ENCODE measurements around the gene DPH2.

Gene DPH2

GRCh38 chr1:44010935-44011471 is 41.2 kb downstream of the DPH2 start:
- DNase-seq, result no peak

GRCh38 chr1:44012404-44012803 is 42.6 kb downstream of the DPH2 start:
- DNase-seq, result no peak

DNA sequence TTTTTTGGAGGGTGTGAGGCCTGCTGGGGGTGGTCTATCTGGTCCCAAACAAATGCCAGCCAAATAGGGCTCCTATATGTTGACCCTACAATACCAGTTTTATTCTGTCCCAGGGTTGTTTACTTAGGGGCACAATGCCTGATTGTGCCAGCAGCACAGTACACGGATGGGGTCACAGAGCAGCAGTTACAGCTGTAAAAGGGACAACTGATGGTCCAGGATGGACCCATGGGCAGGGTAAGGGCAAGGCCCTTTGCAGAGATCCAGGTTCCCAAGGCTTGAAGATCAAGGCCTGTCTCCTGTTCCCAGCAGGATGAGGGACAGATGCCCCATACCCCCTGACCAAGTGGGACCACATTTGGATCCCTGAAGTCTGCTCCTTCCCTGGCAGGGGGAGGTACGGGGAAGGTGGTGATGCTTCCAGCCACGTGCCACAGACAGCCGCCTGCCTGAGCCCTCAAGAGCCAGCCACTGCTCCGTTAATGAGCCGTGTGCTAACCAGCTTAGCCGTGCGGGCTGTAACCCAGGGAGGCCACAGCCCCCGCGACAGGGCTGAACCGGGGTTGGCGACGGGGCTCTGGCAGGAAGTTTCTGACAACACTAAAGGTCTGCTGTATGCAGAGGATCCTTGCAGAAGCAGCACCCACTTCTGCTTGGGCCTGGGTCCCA is 43.3 kb downstream of the DPH2 start:
- peak; percentile 19 for DNase-seq

DNA sequence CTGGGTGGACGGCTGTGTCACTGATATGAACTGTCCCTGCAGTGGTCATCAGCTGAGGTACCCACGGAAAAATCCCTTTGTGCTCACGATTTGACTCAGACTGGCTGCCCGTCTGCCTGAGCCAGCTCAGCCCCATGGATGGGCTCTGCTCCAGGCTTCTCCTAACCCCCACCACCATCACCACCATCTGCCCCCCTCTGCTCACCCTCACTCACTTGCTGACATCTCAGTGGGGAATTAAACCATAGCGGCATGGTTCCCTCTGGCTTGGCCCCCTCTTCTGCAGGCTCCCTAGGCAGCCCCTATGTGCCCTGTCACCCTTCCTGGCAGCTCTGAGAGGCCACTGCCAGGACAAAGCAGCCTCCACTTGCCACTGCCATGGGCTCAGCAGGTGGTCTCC is 44.1 kb downstream of the DPH2 start:
- DNase-seq, result peak; percentile 17

- DNase-seq, result no peak
Measured at GRCh38 chr1:44014365-44015104, 44.7 kb downstream of the DPH2 start.

GRCh38 chr1:44015206-44015605 is 45.4 kb downstream of the DPH2 start:
- no peak for DNase-seq

- no peak for DNase-seq
Measured at GRCh38 chr1:44016041-44016889, 46.5 kb downstream of the DPH2 start.

GRCh38 chr1:44016890-44017400 is 47.1 kb downstream of the DPH2 start:
- no peak for DNase-seq

DNA sequence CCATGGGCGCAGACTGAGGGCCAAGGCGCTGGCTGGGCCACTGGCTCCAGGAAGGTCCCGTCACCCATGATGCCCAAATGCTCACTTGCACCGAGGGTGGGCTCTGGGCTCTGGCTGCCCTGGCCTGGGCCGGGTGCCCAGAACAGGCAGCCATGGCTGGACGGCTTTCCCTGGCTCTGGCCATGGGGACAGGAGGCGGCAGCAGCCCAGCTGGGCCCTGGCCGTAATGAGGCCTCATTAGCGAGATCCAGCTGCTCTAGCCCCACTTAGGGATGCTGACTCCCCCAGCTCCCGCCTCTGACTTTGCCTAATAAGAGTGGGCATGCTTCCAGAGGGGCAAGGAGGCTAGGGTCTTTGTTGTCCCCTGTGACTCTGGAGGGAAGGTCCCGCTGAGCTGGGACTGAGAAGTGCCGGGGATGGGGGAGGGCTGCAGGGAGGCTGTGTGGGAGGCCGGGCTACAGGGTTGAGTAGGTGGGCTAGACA is 49.7 kb downstream of the DPH2 start:
- no peak for DNase-seq

DNA sequence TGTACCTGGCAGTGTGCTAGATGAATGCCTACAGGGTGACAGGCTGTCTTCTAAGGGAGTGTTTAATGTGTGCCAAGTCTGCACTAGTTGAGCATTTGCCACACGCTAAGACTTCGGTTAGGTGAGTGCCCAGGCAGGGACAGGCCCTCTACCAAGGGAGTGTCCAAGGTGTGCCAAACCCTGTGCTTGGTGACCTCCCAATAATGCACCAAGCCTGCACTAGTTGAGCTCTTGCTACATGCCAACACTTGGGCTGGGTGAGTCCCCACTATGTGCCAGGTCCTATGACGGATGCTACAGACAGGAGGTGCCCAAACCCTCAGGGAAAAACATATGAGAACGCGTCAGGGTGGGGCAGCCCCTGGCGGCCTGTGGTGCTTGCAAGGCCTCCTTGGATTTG is 50.7 kb downstream of the DPH2 start:
- DNase-seq, result no peak

DNA sequence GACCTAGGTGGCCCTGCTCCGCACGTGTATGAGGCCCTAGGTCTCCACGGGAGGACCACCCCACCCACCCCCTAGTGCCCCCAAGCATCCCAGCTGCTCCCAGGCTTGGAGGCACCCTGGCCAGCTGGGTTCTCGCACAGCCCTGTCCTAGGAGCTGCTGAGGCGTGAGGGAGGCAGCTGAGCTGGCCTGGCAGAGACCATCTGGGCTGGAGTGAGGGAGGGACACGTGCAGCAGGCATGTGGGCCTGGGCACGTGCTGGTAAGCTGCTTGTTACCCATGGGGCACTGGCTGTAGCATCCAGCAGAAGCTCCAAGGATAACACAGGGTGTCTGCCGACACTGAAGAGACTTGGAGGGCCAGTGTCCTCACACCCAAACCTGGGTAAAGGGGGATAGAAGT is 51.3 kb downstream of the DPH2 start:
- no peak for DNase-seq

DNA sequence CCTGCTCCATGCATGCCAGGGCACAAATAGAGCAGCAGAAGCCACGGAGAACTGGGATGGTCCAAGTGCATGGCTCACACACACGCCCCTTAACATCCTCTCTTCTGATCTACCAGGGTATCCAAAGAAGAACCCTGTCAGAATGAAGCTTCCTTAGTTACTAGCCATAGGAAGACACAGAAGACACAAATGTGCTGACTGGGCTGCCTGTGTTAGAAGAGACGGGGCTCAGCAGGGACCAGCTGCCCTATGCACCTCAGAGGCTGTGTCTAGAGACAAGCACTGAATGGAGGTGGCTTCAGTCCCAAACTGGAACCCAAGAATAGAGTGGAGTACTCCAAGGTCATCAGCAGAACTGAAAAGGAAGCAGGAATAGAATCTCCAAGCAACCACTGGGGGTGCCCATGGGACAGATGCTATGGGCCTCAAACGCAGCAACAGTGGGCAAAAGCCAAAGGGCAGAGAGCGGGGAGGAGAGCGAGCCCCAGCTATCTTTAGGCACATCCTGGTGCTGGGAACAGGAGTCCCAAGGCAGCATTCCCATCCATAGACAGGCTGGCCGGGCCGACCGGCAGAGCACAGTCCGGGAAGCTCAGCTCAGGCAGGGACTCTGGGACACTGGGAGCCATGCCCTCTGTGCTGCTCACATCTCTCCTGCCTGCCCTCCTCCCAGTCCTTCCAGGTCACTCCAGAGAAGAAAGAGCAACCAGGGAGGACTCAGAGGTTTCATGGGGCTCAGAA is 51.9 kb downstream of the DPH2 start:
- DNase-seq, result no peak
